ENCODE results near the gene LAMP1.

DNA sequence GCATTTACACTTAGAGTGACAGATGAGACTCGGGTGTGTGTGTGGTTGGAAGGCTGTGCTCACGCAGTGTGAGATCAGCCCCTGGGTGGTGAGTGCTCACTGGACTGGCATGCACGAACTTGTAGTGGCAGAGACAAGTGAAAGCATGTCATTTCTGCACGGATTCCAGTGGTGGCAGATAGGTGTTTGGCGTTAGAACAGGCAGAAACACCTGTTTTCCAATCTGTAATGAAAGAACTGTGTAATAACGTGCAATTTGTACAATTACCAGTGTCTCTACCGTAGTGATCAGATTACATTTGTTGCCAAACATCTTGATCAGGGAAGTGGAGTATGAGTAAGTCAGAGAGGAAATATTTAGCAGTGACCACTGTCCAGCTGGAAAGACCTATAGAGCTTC lies 8.2 kb downstream of the LAMP1 start:
- TF ChIP-seq, protein P1, sequence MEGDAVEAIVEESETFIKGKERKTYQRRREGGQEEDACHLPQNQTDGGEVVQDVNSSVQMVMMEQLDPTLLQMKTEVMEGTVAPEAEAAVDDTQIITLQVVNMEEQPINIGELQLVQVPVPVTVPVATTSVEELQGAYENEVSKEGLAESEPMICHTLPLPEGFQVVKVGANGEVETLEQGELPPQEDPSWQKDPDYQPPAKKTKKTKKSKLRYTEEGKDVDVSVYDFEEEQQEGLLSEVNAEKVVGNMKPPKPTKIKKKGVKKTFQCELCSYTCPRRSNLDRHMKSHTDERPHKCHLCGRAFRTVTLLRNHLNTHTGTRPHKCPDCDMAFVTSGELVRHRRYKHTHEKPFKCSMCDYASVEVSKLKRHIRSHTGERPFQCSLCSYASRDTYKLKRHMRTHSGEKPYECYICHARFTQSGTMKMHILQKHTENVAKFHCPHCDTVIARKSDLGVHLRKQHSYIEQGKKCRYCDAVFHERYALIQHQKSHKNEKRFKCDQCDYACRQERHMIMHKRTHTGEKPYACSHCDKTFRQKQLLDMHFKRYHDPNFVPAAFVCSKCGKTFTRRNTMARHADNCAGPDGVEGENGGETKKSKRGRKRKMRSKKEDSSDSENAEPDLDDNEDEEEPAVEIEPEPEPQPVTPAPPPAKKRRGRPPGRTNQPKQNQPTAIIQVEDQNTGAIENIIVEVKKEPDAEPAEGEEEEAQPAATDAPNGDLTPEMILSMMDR (conservative IDR thresholded peaks at IDR 0.05; ENCODE audit: low read length): no peak
- no peak for TF ChIP-seq EZH2phosphoT487 (IDR thresholded peaks at IDR 0.05; ENCODE audit: borderline replicate concordance, low read depth, low read length)

Data from OCI-LY7 (cell line).